RWPE1 (cell line): Measurements from ENCODE around the gene EXOC3L2.

Source experiments
- CTCF ChIA-PET: fragments of 350-600 bp; sonication (Branson Sonifier 250); formaldehyde crosslinking; extraction: SDS; loops from one replicate; lab custom pipeline; 2021; lab: Yijun Ruan, JAX
- POLR2A ChIA-PET: fragments of 400-600 bp; formaldehyde crosslinking; extraction: SDS; loops from one replicate; lab custom pipeline; 2020; ENCODE audit warnings: antibody characterized with exemption; ENCODE audit not compliant: low non-redundant PET; lab: Yijun Ruan, JAX
- DNase-seq: peaks from one replicate; pipeline ENCODE4 v3.0.0; 2012; ENCODE audit warnings: low spot score
- H3K27ac ChIP-seq: fragments of 450-650 bp; 2 replicates; pipeline ENCODE4 v1.5.1; 2017
- CTCF ChIP-seq: fragments of 450-650 bp; conservative IDR thresholded peaks from 2 replicates; pipeline ENCODE4 v1.5.1; 2017; ENCODE audit warnings: low read depth, mild to moderate bottlenecking

EXOC3L2 gene

GRCh38 chr19:45189971-45190370, 55.2 kb downstream of the EXOC3L2 start:
- no peak for DNase-seq
- CTCF ChIA-PET, result interaction anchor here (0.7 kb wide), 1 partner anchor 11 kb away, joined by 4 read pairs; no protein-coding TSS in a partner anchor
- POLR2A ChIA-PET, result no interaction called here
- no peak for TF ChIP-seq CTCF
- H3K27ac ChIP-seq, result no peak overlapping the region

GRCh38 chr19:45187421-45188100, 57.6 kb downstream of the EXOC3L2 start:
- CTCF ChIA-PET, result interaction anchor here (1.0 kb wide), 1 partner anchor 34 kb away, joined by 5 read pairs; no protein-coding TSS in a partner anchor
- peak; percentile 34 for DNase-seq
- POLR2A ChIA-PET, result no interaction called here
- TF ChIP-seq CTCF, result peak; percentile 70
- H3K27ac ChIP-seq, result peak overlapping the region; percentile 4; the same call in 1 of the 2 replicates

- DNase-seq, result no peak
- peak overlapping the region; percentile 4; the same call in 1 of the 2 replicates for H3K27ac ChIP-seq
- no peak for TF ChIP-seq CTCF
- CTCF ChIA-PET, result interaction anchor here (0.6 to 1.0 kb wide), 2 partner anchors 19 to 33 kb away, joined by 3 to 5 read pairs; no protein-coding TSS in a partner anchor
- POLR2A ChIA-PET, result no interaction called here
Measured at GRCh38 chr19:45186509-45187334, 58.5 kb downstream of the EXOC3L2 start.

GRCh38 chr19:45184115-45184514, 61.1 kb downstream of the EXOC3L2 start:
- ChIA-PET POLR2A (no interaction called here), CTCF (no interaction called here)
- no peak overlapping the region for H3K27ac ChIP-seq
- DNase-seq, result no peak
- TF ChIP-seq CTCF, result no peak

- DNase-seq, result no peak
- TF ChIP-seq CTCF, result no peak
- POLR2A ChIA-PET, result no interaction called here
- CTCF ChIA-PET, result interaction anchor here (0.5 kb wide), 1 partner anchor 8 kb away, joined by 3 read pairs; no protein-coding TSS in a partner anchor
- H3K27ac ChIP-seq, result peak overlapping the region; percentile 1; the same call in 1 of the 2 replicates
Measured at GRCh38 chr19:45182758-45183157, 62.4 kb downstream of the EXOC3L2 start.

- CTCF ChIA-PET, result interaction anchor here (0.6 kb wide), 1 partner anchor 316 kb away, joined by 4 read pairs; no protein-coding TSS in a partner anchor
- no peak for DNase-seq
- H3K27ac ChIP-seq, result peak overlapping the region; percentile 93
- POLR2A ChIA-PET, result no interaction called here
- no peak for TF ChIP-seq CTCF
Measured at GRCh38 chr19:45180936-45181335, 64.3 kb downstream of the EXOC3L2 start.
